Measurements from ENCODE around the gene KCNIP4. TPM values are rescaled to one million over a fixed set of nuclear protein-coding genes. Genes with fewer than 3 reads are reported as not detected.

The KCNIP4 gene
- total and polyA plus RNA-seq, 2 of the 8 experiments (the other 6 are each of a cell fraction or from before 2014, with no cell fraction given): 0.06 TPM; not detected in 1

GRCh38 chr4:20954541-20954940, 994.0 kb downstream of the KCNIP4 start (continued):
- TF ChIP-seq RXRA (IDR thresholded peaks at IDR 0.05; ENCODE audit: insufficient read depth, low read depth, low read length) (no peak), ATF3 (IDR thresholded peaks at IDR 0.05; ENCODE audit: insufficient read depth, low read depth, low read length) (no peak), POU5F1 (IDR thresholded peaks at IDR 0.05; ENCODE audit: low read depth, low read length) (no peak), ZNF274 (IDR thresholded peaks at IDR 0.05; ENCODE audit: borderline replicate concordance, extremely low read depth, low read length) (no peak), BACH1 (IDR thresholded peaks at IDR 0.05; ENCODE audit: low read length) (no peak), HDAC6 (IDR thresholded peaks at IDR 0.05; ENCODE audit: low read depth, low read length) (no peak), SP4 (IDR thresholded peaks at IDR 0.05; ENCODE audit: low read length) (no peak)

Measured in H1 (cell line).